GM18868 (cell line): ENCODE data around the gene PHLDB3.

ENCODE experiments used
- ATAC-seq: cut with Tn5 transposase; IDR thresholded peaks from one replicate; pipeline ENCODE4 v1.9.1; 2021; ENCODE audit warnings: mild to moderate bottlenecking, moderate library complexity; ENCODE audit not compliant: unreplicated experiment

Gene PHLDB3

GRCh38 chr19:43471091-43471490, 33.5 kb downstream of the PHLDB3 start:
- ATAC-seq = no peak

GRCh38 chr19:43470288-43470687, 34.3 kb downstream of the PHLDB3 start:
- no peak for ATAC-seq

GRCh38 chr19:43469160-43469480, 35.4 kb downstream of the PHLDB3 start:
- ATAC-seq = no peak

GRCh38 chr19:43468354-43469159, 36.0 kb downstream of the PHLDB3 start:
- no peak for ATAC-seq

- no peak for ATAC-seq
Observed at GRCh38 chr19:43467730-43468129, 36.8 kb downstream of the PHLDB3 start.

DNA sequence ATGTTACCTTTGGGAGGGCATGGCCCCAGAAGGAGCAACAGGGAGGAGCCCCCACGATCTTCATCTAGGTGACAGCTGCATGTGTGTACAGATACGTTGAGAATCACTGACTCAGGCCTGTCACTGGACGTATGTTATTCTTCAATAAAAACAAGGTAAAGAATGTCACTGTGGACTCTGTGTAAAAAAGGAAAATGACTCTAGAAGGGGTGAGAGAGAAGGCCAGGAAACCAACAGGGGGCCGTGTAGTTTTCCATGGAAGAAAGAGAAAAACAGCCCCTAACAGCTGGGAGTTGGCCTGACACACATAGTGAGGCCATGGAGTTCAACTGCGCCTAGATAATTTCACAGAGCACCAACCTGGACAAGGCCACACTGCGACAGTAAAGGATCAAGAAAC, 37.3 kb downstream of the PHLDB3 start:
- no peak for ATAC-seq

DNA sequence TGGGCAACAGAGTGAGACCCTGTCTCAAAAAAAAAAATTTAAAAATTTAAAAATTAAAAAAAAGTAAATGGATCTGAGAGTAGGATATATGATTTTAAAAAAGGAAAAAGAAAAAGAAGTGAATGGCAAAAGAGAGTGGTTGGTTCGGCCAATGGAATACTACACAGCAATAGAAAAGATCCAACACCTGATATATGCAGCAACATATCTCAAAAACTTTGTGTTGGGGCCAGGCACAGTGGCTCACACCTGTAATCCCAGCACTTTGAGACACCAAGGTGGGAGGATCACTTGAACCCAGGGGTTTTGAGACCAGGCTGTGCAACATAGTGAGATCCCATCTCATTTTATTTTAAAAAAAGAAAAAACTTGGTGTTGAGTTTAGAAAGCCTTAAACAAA, 37.8 kb downstream of the PHLDB3 start:
- ATAC-seq = no peak

DNA sequence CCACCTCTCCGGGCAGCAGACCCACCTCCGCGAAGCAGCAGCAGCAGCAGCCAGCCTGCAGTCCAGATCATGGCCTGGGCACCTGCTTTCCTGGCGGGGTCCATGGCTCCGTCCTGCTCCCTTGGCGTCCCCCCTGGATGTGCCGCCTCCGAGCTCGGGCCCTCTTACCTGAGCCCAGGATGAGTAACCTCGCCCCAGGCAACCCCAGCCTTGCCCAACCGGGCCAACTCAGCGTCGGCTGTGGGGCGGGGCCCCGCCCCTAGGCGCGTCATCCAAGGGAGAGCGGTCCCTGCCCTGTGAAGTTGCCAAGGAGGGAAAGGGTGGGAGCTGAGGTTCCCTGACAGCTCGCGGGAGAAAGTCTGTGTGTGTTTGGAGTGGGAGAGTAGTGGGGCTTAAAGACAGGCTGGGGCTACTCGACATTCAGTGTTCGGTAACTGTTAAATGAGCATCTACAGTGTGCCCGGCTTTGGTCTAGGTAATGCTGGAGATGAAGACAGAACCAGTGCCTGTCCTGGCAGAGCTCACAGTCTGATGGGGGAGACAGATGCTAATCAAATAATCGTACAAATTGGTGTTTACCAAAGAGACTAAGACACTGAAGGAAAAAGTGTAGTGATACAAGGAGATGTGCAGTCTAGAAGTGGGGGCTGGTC, 39.0 kb downstream of the PHLDB3 start, which contains the start of gene LYPD3:
TSS of gene LYPD3 (minus strand) at position 141 of the 653 bp plus-strand sequence. CDS start at position 104, 37 bp downstream.
- ATAC-seq = no peak

GRCh38 chr19:43464134-43464775, 40.3 kb downstream of the PHLDB3 start:
- ATAC-seq = peak; percentile 35

- ATAC-seq = peak; percentile 84
Observed at GRCh38 chr19:43463381-43464133, 41.0 kb downstream of the PHLDB3 start.

DNA sequence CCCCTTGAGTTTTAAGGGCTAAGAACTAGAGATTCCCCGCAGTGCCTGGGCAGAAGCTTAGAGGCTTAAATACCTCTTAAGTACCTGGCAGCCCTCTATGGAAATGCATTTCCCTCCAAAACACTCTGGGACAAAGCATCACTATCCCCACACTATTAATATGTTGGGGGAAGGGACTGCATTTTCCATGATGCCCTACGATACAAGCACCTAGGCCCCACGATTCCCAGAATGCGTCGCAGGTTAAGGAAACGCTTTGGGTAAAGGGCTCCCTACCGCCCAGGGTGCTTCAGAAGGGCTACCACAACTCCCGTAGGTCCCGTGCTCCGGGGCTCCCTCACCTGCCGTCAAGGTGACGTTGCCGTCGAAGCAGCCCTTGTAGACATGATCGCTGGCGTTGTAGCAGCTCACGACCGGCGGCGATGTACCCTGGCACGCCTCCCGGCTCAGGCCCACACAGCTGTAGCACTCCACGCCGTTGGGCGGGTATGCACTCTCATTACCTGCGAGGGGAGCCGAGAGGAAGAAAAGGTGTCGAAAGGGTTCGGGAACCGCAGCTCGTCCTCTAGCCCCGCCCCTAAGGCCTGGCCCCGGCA, 41.7 kb downstream of the PHLDB3 start:
- no peak for ATAC-seq

- ATAC-seq = no peak
Observed at GRCh38 chr19:43462383-43462782, 42.2 kb downstream of the PHLDB3 start.

GRCh38 chr19:43461303-43461702, 43.2 kb downstream of the PHLDB3 start:
- no peak for ATAC-seq

- no peak for ATAC-seq
Observed at GRCh38 chr19:43460362-43461016, 44.1 kb downstream of the PHLDB3 start.

- ATAC-seq = no peak
Observed at GRCh38 chr19:43457809-43458208, 46.7 kb downstream of the PHLDB3 start.

DNA sequence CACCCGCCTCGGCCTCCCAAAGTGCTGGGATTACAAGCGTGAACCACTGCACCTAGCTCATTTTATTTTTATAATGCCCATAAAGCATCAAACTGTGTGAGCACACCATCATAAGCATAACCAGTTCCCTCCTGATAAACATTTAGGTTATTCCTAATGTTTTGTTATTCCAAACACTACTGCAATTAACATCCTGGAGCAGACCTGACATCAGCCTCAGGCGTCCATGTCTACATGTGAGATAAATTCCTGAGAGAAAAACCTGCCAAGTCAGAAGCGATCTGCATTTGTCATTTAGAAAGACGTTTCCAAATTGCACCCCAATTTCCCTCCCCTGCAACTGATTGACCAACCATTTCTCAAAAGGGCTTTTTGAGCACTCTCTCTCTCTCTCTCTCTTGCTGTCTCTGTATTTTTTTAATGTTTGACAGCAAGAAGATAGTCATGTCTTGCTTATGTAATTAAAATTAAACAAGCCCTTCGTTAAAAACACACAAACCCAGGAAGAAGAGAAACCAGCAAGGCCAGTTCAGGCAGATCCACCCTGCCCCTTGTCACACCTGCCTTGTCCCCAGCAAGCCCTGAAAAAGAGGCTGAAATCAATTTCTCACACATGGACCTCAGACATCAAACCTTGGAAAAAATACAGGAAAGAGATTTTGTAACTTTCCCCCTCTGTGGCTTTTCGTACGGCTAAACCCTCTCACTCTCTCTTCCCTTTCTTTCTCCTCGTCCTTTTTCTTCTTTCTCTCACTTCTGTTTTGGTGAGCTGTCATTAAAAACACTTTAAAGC, 49.0 kb downstream of the PHLDB3 start:
- ATAC-seq = no peak

DNA sequence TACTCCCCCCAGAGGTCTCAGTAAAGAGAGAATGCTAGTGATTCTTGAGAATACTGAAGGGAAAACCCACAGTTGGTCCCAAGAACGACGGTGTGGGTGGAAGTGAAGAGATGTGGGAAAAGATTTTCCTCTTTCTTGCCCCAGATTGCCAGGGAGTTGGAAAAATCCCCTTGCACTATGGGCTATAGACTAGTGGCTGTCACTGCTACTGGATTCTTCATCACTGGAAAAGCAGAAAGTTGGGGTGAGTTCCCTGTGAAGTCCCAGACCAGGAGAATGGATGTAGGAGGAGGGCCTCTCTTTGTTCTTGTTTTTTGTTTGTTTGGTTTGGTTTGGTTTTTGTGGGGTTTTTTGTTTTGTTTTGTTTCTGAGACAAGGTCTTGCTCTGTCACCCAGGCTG, 50.5 kb downstream of the PHLDB3 start:
- no peak for ATAC-seq

- no peak for ATAC-seq
Observed at GRCh38 chr19:43452582-43452981, 52.0 kb downstream of the PHLDB3 start.

DNA sequence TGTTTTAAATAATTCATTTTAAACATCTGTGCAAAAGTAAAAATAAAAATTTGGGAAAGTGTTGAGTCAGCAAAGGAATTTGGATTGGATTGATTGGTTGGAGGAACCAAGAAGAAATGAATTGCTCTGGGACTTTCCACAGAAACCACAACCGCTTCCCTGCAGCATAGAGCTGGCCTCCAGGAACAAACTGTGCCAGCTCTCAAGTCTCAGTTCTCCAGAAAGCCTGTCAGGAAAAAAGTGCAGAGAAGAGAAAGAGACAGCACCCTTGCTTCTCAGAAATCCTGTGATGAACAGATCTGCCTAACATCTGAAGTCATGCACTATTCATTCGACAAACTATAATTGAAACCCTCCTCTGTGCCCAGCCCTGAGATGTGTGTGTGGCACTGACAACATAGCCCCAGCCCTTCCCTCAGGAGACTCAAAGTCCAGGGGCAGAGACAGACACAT, 54.0 kb downstream of the PHLDB3 start:
- ATAC-seq = no peak
